ENCODE results near the gene ITGA8. TPM values are rescaled to one million over a fixed set of nuclear protein-coding genes. Genes with fewer than 3 reads are reported as not detected.

ITGA8 gene
- total and polyA plus RNA-seq, 2 of the 13 experiments (the other 11 are each of a cell fraction or from before 2014, with no cell fraction given), result not detected

DNA sequence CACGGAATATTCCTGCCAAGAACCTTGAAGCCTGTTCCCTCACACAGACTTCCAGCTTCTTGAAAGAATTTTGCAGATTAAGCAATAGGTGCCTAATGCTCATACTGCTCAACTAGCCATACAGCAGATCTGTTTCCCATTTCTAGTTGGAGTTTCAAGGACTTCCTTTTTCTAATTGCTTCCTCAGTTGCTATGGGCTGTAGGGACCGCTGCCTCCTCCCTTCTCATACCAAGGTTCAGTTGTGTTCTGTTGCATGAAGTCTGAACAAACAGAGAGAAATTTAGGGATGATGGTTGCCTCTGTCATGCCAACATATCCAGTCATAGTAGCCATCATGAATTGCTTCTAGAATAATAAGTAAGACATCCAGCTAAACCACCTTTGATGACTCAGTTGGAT, 6.8 kb downstream of the ITGA8 start (continued):
- no peak for TF ChIP-seq NR3C1 (CRISPR knock-in tag; IDR thresholded peaks at IDR 0.05)

DNA sequence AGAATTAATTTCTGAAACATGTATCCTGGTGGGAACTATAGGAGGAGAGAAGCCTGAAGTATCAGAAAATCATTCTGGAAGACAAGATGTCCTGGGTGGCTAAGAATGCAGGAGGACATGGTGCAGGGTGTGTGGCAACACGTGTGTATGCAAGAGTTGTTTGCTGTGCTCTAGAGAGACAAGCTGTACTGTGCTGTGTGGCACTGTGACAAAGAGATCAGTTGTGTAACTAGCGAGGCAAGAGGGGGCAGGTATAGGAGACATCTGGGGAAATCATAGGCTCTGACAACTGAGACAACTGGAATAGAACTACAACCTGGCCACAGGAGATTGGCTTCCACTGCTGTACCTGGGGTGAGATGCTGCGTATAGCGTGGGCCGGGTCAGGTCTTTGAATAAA, 9.3 kb downstream of the ITGA8 start:
- TF ChIP-seq MED1 (CRISPR knock-in tag; IDR thresholded peaks at IDR 0.05) (no peak), NFATC3 (CRISPR knock-in tag; IDR thresholded peaks at IDR 0.05) (no peak), CCDC6 (CRISPR knock-in tag; IDR thresholded peaks at IDR 0.05) (no peak), TOPORS (CRISPR knock-in tag; IDR thresholded peaks at IDR 0.05) (no peak), SKI (IDR thresholded peaks at IDR 0.05; ENCODE audit: partially characterized antibody) (no peak), NFYB (CRISPR knock-in tag; IDR thresholded peaks at IDR 0.05) (no peak), SIX1 (CRISPR knock-in tag; IDR thresholded peaks at IDR 0.05; ENCODE audit: borderline replicate concordance) (no peak), KDM5B (CRISPR knock-in tag; IDR thresholded peaks at IDR 0.05; ENCODE audit: borderline replicate concordance) (no peak), U2AF2 (IDR thresholded peaks at IDR 0.05; ENCODE audit: low read depth, low read length) (no peak), EED (CRISPR knock-in tag; IDR thresholded peaks at IDR 0.05) (no peak), MIER2 (CRISPR knock-in tag; IDR thresholded peaks at IDR 0.05) (no peak), HIVEP1 (CRISPR knock-in tag; IDR thresholded peaks at IDR 0.05) (no peak), FOXP1 (IDR thresholded peaks at IDR 0.05) (no peak), FOXP1 (CRISPR knock-in tag; IDR thresholded peaks at IDR 0.05) (no peak), REL (CRISPR knock-in tag; conservative IDR thresholded peaks at IDR 0.05) (no peak), KLF6 (CRISPR knock-in tag; IDR thresholded peaks at IDR 0.05) (no peak)
- TF ChIP-seq, protein P1, sequence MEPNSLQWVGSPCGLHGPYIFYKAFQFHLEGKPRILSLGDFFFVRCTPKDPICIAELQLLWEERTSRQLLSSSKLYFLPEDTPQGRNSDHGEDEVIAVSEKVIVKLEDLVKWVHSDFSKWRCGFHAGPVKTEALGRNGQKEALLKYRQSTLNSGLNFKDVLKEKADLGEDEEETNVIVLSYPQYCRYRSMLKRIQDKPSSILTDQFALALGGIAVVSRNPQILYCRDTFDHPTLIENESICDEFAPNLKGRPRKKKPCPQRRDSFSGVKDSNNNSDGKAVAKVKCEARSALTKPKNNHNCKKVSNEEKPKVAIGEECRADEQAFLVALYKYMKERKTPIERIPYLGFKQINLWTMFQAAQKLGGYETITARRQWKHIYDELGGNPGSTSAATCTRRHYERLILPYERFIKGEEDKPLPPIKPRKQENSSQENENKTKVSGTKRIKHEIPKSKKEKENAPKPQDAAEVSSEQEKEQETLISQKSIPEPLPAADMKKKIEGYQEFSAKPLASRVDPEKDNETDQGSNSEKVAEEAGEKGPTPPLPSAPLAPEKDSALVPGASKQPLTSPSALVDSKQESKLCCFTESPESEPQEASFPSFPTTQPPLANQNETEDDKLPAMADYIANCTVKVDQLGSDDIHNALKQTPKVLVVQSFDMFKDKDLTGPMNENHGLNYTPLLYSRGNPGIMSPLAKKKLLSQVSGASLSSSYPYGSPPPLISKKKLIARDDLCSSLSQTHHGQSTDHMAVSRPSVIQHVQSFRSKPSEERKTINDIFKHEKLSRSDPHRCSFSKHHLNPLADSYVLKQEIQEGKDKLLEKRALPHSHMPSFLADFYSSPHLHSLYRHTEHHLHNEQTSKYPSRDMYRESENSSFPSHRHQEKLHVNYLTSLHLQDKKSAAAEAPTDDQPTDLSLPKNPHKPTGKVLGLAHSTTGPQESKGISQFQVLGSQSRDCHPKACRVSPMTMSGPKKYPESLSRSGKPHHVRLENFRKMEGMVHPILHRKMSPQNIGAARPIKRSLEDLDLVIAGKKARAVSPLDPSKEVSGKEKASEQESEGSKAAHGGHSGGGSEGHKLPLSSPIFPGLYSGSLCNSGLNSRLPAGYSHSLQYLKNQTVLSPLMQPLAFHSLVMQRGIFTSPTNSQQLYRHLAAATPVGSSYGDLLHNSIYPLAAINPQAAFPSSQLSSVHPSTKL (CRISPR knock-in tag; IDR thresholded peaks at IDR 0.05), result no peak
- TF ChIP-seq, protein P2, sequence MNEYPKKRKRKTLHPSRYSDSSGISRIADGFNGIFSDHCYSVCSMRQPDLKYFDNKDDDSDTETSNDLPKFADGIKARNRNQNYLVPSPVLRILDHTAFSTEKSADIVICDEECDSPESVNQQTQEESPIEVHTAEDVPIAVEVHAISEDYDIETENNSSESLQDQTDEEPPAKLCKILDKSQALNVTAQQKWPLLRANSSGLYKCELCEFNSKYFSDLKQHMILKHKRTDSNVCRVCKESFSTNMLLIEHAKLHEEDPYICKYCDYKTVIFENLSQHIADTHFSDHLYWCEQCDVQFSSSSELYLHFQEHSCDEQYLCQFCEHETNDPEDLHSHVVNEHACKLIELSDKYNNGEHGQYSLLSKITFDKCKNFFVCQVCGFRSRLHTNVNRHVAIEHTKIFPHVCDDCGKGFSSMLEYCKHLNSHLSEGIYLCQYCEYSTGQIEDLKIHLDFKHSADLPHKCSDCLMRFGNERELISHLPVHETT (CRISPR knock-in tag; conservative IDR thresholded peaks at IDR 0.05), result no peak
- no peak overlapping the region for H3K27ac ChIP-seq (ENCODE audit: extremely low read length, insufficient read depth, low read length)
- no peak overlapping the region for H3K4me3 ChIP-seq (replicated peaks in 1 of 3; ENCODE audit: insufficient read depth in 1 of 3, low read depth in 2 of 3, low read length in 3 of 3)
- no peaks in the 10 kb centered on the region for H3K9me3 ChIP-seq (ENCODE audit: low read length)
- H3K27me3 ChIP-seq (ENCODE audit: control insufficient read depth in 1 of 2, insufficient read depth in 2 of 2, low read length in 2 of 2), result no peaks in the 10 kb centered on the region; a peak in 1 of 5 replicates
- H4K20me1 ChIP-seq (ENCODE audit: insufficient read depth, low read length), result no peaks in the 10 kb centered on the region
- POLR2A ChIA-PET, result no interaction called here
- H3K36me3 ChIP-seq (replicated peaks in 1 of 2; ENCODE audit: control insufficient read depth in 1 of 2, insufficient read depth in 2 of 2, low read length in 2 of 2), result no peaks in the 10 kb centered on the region
- no peaks in the 10 kb centered on the region for H3K79me2 ChIP-seq (ENCODE audit: insufficient read depth, low read length)
- H3K9ac ChIP-seq (ENCODE audit: insufficient read depth, low read depth, low read length), result no peak overlapping the region
- ATAC-seq (no peak), FAIRE-seq (no peak), DNase-seq (ENCODE audit: low spot score) (no peak)
- H2AFZ ChIP-seq (ENCODE audit: low read length), result no peak overlapping the region
- H3K4me2 ChIP-seq (ENCODE audit: low read depth, low read length), result no peak overlapping the region
- 23% methylated on average over 5 of the region's 5 CpGs for WGBS (ENCODE audit: low lambda C conversion rate)
- no peaks in the 10 kb centered on the region for H3K4me1 ChIP-seq (ENCODE audit: insufficient read depth, low read length)
- BruUV-seq (replicated peaks), result no TSS peak
- CTCF ChIA-PET (ENCODE audit: low intra/inter-chr PET ratio, low total read pairs), result no interaction called here
- intact Hi-C loops (cut with micrococcal nuclease; ENCODE audit: unreplicated experiment), result no loop called here
- in situ Hi-C loops (cut with HindIII; ENCODE audit: extremely low pct_ligation_motif_present, low pct_unique_long_range_greater_than_20kb), result no loop called here

All from HepG2 (cell line).